Keratinocyte (primary cell): Measurements from ENCODE around the gene CWH43.
"Not testable (repeated sequence)": the region's sequence is repeated elsewhere in the genome, so short reads cannot be mapped to it uniquely, and the experiment has no call there.

Experiments
- CTCF ChIP-seq, 3 experiments: IDR thresholded peaks in 1 of 3; conservative IDR thresholded peaks in 1 of 3; optimal IDR thresholded peaks in 1 of 3; 2 replicates in 2 of 3; 3 replicates in 1 of 3; pipeline versions ENCODE3 to v1.5.1; 2011; ENCODE audit warnings: low read length in 3 of 3, mild to moderate bottlenecking in 3 of 3, moderate library complexity in 2 of 3, control low read depth in 1 of 3, inconsistent platforms in 1 of 3; ENCODE audit not compliant: insufficient read depth in 2 of 3; ENCODE audit errors: extremely low read depth in 1 of 3
- EZH2 ChIP-seq: IDR thresholded peaks from one replicate; pipeline ENCODE4 v1.6.1; 2012; ENCODE audit warnings: inconsistent platforms, mild to moderate bottlenecking, low read length, moderate library complexity

DNA sequence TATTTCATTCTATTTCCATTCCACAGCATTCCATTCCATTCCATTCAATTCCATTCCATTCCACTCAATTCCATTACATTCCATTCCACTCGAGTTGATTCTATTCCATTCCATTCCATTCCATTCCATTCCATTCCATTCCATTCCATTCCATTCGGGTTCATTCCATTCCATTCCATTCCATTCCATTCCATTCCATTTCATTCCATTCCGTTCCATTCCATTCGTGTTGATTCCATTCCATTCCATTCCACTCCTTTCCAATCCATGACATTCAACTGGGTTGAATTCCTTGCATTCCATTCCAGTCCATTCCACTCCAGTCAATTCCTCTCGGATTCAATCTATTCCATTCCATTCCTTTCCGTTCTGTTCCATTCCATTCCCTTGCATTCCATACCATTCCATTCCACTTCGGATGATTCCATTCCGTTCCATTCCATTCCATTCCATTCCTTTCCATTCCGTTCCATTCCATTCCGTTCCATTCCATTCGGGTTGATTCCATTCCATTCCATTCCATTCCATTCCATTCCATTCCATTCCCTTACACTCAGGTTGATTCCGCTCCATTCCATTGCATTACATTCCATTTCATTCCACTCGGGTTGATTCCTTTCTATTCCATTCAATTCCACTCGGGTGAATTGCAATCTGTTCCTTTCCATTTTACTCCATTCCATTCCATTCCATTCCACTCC lies 117.5 kb downstream of the CWH43 start:
- not testable (repeated sequence) for TF ChIP-seq CTCF (optimal IDR thresholded peaks at IDR 0.05 in 1 of 3, IDR thresholded peaks at IDR 0.05 in 1 of 3, conservative IDR thresholded peaks at IDR 0.05 in 1 of 3; ENCODE audit: extremely low read depth in 1 of 3, insufficient read depth in 2 of 3, low read length in 3 of 3); EZH2
